HG02759 (cell line): ENCODE measurements around the gene BCAP29.
"Not testable (repeated sequence)": the region's sequence is repeated elsewhere in the genome, so short reads cannot be mapped to it uniquely, and the experiment has no call there.

Experiments used
- ATAC-seq: cut with Tn5 transposase; IDR thresholded peaks from one replicate; pipeline ENCODE4 v1.9.1; 2021; ENCODE audit warnings: mild to moderate bottlenecking, moderate library complexity; ENCODE audit not compliant: unreplicated experiment

Gene BCAP29

GRCh38 chr7:107615910-107616680 is 36.0 kb downstream of the BCAP29 start:
- ATAC-seq: no peak

GRCh38 chr7:107622429-107622828 is 42.4 kb downstream of the BCAP29 start:
- ATAC-seq: no peak

- ATAC-seq: no peak
Measured at GRCh38 chr7:107622894-107623293, 42.8 kb downstream of the BCAP29 start.

GRCh38 chr7:107627002-107627401 is 47.0 kb downstream of the BCAP29 start:
- ATAC-seq: no peak

GRCh38 chr7:107628461-107629064 is 48.5 kb downstream of the BCAP29 start:
- ATAC-seq: no peak

GRCh38 chr7:107630342-107630741 is 50.3 kb downstream of the BCAP29 start:
- ATAC-seq: no peak

GRCh38 chr7:107631588-107632491 is 51.8 kb downstream of the BCAP29 start:
- ATAC-seq: no peak

- ATAC-seq: no peak
Measured at GRCh38 chr7:107632492-107632865, 52.4 kb downstream of the BCAP29 start.

- ATAC-seq: peak; percentile 93
Measured at GRCh38 chr7:107638594-107638993, 58.5 kb downstream of the BCAP29 start.

- not testable (repeated sequence) for ATAC-seq
Measured at GRCh38 chr7:107639070-107639469, 59.0 kb downstream of the BCAP29 start.

- no peak for ATAC-seq
Measured at GRCh38 chr7:107641676-107642075, 61.6 kb downstream of the BCAP29 start.

- no peak for ATAC-seq
Measured at GRCh38 chr7:107642501-107642900, 62.5 kb downstream of the BCAP29 start.

GRCh38 chr7:107643407-107643806 is 63.4 kb downstream of the BCAP29 start:
- no peak for ATAC-seq

GRCh38 chr7:107643938-107644308 is 63.9 kb downstream of the BCAP29 start:
- ATAC-seq: no peak

- no peak for ATAC-seq
Measured at GRCh38 chr7:107644309-107644974, 64.4 kb downstream of the BCAP29 start.

- no peak for ATAC-seq
Measured at GRCh38 chr7:107652642-107653041, 72.6 kb downstream of the BCAP29 start.

- no peak for ATAC-seq
Measured at GRCh38 chr7:107658467-107658866, 78.4 kb downstream of the BCAP29 start.

GRCh38 chr7:107659666-107660065 is 79.6 kb downstream of the BCAP29 start:
- ATAC-seq: no peak

- peak; percentile 58 for ATAC-seq
Measured at GRCh38 chr7:107660381-107661080, 80.5 kb downstream of the BCAP29 start, which contains the start of gene SLC26A4. Gene SLC26A4 (plus strand): TSS chr7:107660828. CDS start chr7:107661642, 814 bp downstream.
